Neural cell (in vitro differentiated cells): ENCODE data around the gene EFTUD2. TPM values are rescaled to one million over a fixed set of nuclear protein-coding genes. Genes with fewer than 3 reads are reported as not detected.

ENCODE experiments used
- H2AFZ ChIP-seq: fragments of 200-600, 300-800 bp; sonication (generic), shearing (Covaris generic); 2 replicates; pipeline ENCODE4 v1.6.0; 2014; ENCODE audit warnings: low read depth, mild to moderate bottlenecking, antibody characterized with exemption, low read length, moderate library complexity
- H3F3A ChIP-seq: fragments of 200-600 bp; shearing (Covaris generic); 2 replicates; pipeline ENCODE4 v1.6.1; 2016; ENCODE audit warnings: mild to moderate bottlenecking, moderate library complexity, mixed read lengths, antibody characterized with exemption, low read length; ENCODE audit not compliant: insufficient read depth, poor library complexity, severe bottlenecking
- H3K27ac ChIP-seq: fragments of 200-600, 300-800 bp; sonication (generic), shearing (Covaris generic); 2 replicates; pipeline ENCODE4 v1.5.1; 2014; ENCODE audit warnings: mild to moderate bottlenecking, low read length, moderate library complexity
- H3K27me3 ChIP-seq: fragments of 300-800, 200-600 bp; sonication (generic), shearing (Covaris generic); 2 replicates; pipeline ENCODE4 v1.6.0; 2014; ENCODE audit warnings: mild to moderate bottlenecking, low read depth, low read length, moderate library complexity; ENCODE audit not compliant: insufficient read depth
- H3K36me3 ChIP-seq: fragments of 300-800, 200-600 bp; sonication (generic), shearing (Covaris generic); 2 replicates; pipeline ENCODE4 v1.5.1; 2014; ENCODE audit warnings: mild to moderate bottlenecking, antibody characterized with exemption, low read length, moderate library complexity; ENCODE audit not compliant: insufficient read depth
- H3K4me2 ChIP-seq: fragments of 300-800, 200-600 bp; sonication (generic), shearing (Covaris generic); 2 replicates; pipeline ENCODE4 v1.6.0; 2014; ENCODE audit warnings: mild to moderate bottlenecking, low read length
- H3K4me3 ChIP-seq: fragments of 300-800, 200-600 bp; sonication (generic), shearing (Covaris generic); 2 replicates; pipeline ENCODE4 v1.5.1; 2014; ENCODE audit warnings: mild to moderate bottlenecking, low read length, moderate library complexity
- H3K79me2 ChIP-seq: fragments of 200-600 bp; shearing (Covaris generic); replicated peaks from 2 replicates; pipeline ENCODE4 v1.6.0; 2014; ENCODE audit warnings: mild to moderate bottlenecking, low read length, moderate library complexity; ENCODE audit not compliant: insufficient read depth
- H3K9ac ChIP-seq: fragments of 300-800, 200-600 bp; sonication (generic), shearing (Covaris generic); 2 replicates; pipeline ENCODE4 v1.6.1; 2016; ENCODE audit warnings: mild to moderate bottlenecking, low read length, mixed read lengths
- H3K9me2 ChIP-seq: fragments of 200-600 bp; shearing (Covaris generic); 2 replicates; pipeline ENCODE4 v1.6.1; 2016; ENCODE audit warnings: mild to moderate bottlenecking, low read length, mixed read lengths; ENCODE audit not compliant: insufficient read depth
- H3K9me3 ChIP-seq: fragments of 200-600, 300-800 bp; sonication (generic), shearing (Covaris generic); 2 replicates; pipeline ENCODE4 v1.6.1; 2016; ENCODE audit warnings: mild to moderate bottlenecking, mixed run types, low read length, moderate library complexity, mixed read lengths
- H4K20me1 ChIP-seq: fragments of 200-600 bp; shearing (Covaris generic); 2 replicates; pipeline ENCODE4 v1.6.1; 2016; ENCODE audit warnings: mild to moderate bottlenecking, mixed run types; ENCODE audit not compliant: insufficient read depth
- EP300 ChIP-seq: fragments of 450-650 bp; conservative IDR thresholded peaks from 2 replicates; pipeline ENCODE4 v1.6.1; 2014; ENCODE audit warnings: antibody characterized with exemption, mild to moderate bottlenecking, moderate library complexity; ENCODE audit not compliant: poor library complexity, severe bottlenecking
- EZH2 ChIP-seq: fragments of 200-600, 300-800 bp; shearing (Covaris generic), sonication (generic); IDR thresholded peaks from 2 replicates; pipeline ENCODE4 v1.6.1; 2014; ENCODE audit warnings: antibody characterized with exemption, low read length, borderline replicate concordance, mild to moderate bottlenecking; ENCODE audit not compliant: insufficient read depth, poor library complexity, severe bottlenecking
- MXI1 ChIP-seq: fragments of 450-650 bp; conservative IDR thresholded peaks from 2 replicates; pipeline ENCODE4 v1.6.1; 2014; ENCODE audit warnings: antibody characterized with exemption, mild to moderate bottlenecking; ENCODE audit not compliant: poor library complexity, severe bottlenecking
- POLR2AphosphoS5 ChIP-seq: IDR thresholded peaks from 2 replicates; pipeline ENCODE4 v1.6.1; 2012
- RAD21 ChIP-seq: fragments of 450-650 bp; conservative IDR thresholded peaks from 2 replicates; pipeline ENCODE4 v1.6.1; 2014; ENCODE audit warnings: antibody characterized with exemption, mild to moderate bottlenecking, moderate library complexity
- REST ChIP-seq: IDR thresholded peaks from 2 replicates; pipeline ENCODE4 v1.6.1; 2012; ENCODE audit warnings: borderline replicate concordance
- SMC3 ChIP-seq: fragments of 450-650 bp; conservative IDR thresholded peaks from 2 replicates; pipeline ENCODE4 v1.6.1; 2014; ENCODE audit warnings: antibody characterized with exemption, mild to moderate bottlenecking, moderate library complexity; ENCODE audit not compliant: poor library complexity
- TAF1 ChIP-seq: IDR thresholded peaks from 2 replicates; pipeline ENCODE4 v1.6.1; 2012; ENCODE audit warnings: low read depth
- polyA plus RNA-seq: library from polyadenylated mRNA; depleted of rRNA; stranded (reverse); fragments of >200 nt; gene quantifications from 2 replicates; pipeline ENCODE4 v1.2.3, GENCODE V29; 2014
- TF ChIP-seq, protein P1 (sequence below): fragments of 450-650 bp; IDR thresholded peaks from 2 replicates; pipeline ENCODE4 v1.5.1; 2014; ENCODE audit warnings: antibody characterized with exemption, mild to moderate bottlenecking, moderate library complexity; ENCODE audit not compliant: poor library complexity, severe bottlenecking

EFTUD2 gene
- polyA plus RNA-seq, 1 donor from 2014 or later, result 69.4 TPM

DNA sequence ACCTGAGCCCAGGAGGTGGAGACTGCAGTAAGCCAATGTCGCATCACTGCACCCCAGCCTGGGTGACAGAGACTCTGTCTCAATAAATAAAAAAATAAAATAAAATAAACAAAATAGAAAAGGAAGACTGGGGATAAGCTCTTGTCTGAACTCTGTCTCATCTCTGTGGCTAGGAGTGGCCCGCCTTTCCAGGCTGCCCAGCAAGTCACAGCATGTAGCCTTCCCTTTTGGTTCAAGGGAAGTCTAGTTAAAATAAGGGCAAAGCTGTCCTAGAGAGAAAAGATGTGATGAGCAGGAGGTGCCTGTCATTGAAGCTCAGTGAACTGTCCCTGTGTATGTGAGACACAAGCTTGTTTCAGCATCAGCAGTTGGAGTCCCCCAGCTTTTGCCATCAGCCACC lies 18.8 kb upstream of the EFTUD2 start:
- H3K4me3 ChIP-seq, result no peak overlapping the region
- no peak overlapping the region for H3K9ac ChIP-seq
- H3K9me3 ChIP-seq, result no peaks in the 10 kb centered on the region
- no peaks in the 10 kb centered on the region for H3K36me3 ChIP-seq
- peaks cover 7% of the 10 kb centered on the region for H3K27me3 ChIP-seq
- H3K27ac ChIP-seq, result no peak overlapping the region
- no peak for TF ChIP-seq SMC3
- TF ChIP-seq EP300, result no peak
- no peaks in the 10 kb centered on the region for H3K79me2 ChIP-seq
- H2AFZ ChIP-seq, result no peak overlapping the region
- no peaks in the 10 kb centered on the region for H3K9me2 ChIP-seq
- H3F3A ChIP-seq, result no peaks in the 10 kb centered on the region
- H4K20me1 ChIP-seq, result no peaks in the 10 kb centered on the region
- no peak overlapping the region for H3K4me2 ChIP-seq

- TF ChIP-seq, protein P1, sequence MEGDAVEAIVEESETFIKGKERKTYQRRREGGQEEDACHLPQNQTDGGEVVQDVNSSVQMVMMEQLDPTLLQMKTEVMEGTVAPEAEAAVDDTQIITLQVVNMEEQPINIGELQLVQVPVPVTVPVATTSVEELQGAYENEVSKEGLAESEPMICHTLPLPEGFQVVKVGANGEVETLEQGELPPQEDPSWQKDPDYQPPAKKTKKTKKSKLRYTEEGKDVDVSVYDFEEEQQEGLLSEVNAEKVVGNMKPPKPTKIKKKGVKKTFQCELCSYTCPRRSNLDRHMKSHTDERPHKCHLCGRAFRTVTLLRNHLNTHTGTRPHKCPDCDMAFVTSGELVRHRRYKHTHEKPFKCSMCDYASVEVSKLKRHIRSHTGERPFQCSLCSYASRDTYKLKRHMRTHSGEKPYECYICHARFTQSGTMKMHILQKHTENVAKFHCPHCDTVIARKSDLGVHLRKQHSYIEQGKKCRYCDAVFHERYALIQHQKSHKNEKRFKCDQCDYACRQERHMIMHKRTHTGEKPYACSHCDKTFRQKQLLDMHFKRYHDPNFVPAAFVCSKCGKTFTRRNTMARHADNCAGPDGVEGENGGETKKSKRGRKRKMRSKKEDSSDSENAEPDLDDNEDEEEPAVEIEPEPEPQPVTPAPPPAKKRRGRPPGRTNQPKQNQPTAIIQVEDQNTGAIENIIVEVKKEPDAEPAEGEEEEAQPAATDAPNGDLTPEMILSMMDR, result no peak
- Histone ChIP-seq H3F3A (no peaks in the 10 kb centered on the region), H3K9me2 (no peaks in the 10 kb centered on the region), H3K9ac (no peak overlapping the region), H3K9me3 (no peaks in the 10 kb centered on the region), H3K4me3 (no peak overlapping the region), H3K27me3 (peaks cover 7% of the 10 kb centered on the region), H4K20me1 (no peaks in the 10 kb centered on the region), H3K79me2 (no peaks in the 10 kb centered on the region), H3K27ac (no peak overlapping the region), H3K36me3 (no peaks in the 10 kb centered on the region), H2AFZ (no peak overlapping the region), H3K4me2 (no peak overlapping the region)
Observed at GRCh38 chr17:44917456-44917855, 18.2 kb upstream of the EFTUD2 start.

GRCh38 chr17:44916781-44917241 lies 17.6 kb upstream of the EFTUD2 start:
- Histone ChIP-seq H4K20me1 (no peaks in the 10 kb centered on the region), H3K9ac (no peak overlapping the region), H3F3A (no peaks in the 10 kb centered on the region), H3K4me3 (no peak overlapping the region), H3K27ac (no peak overlapping the region), H3K36me3 (no peaks in the 10 kb centered on the region), H3K79me2 (no peaks in the 10 kb centered on the region), H3K27me3 (peaks cover 8% of the 10 kb centered on the region), H3K9me2 (no peaks in the 10 kb centered on the region), H2AFZ (no peak overlapping the region), H3K4me2 (no peak overlapping the region), H3K9me3 (no peaks in the 10 kb centered on the region)
- TF ChIP-seq EZH2 (no peak), MXI1 (no peak), SMC3 (no peak), RAD21 (no peak), REST (no peak), POLR2AphosphoS5 (no peak), TAF1 (no peak)
- TF ChIP-seq, protein P1, result no peak
